ENCODE results near the gene TOB2.

Gene TOB2

DNA sequence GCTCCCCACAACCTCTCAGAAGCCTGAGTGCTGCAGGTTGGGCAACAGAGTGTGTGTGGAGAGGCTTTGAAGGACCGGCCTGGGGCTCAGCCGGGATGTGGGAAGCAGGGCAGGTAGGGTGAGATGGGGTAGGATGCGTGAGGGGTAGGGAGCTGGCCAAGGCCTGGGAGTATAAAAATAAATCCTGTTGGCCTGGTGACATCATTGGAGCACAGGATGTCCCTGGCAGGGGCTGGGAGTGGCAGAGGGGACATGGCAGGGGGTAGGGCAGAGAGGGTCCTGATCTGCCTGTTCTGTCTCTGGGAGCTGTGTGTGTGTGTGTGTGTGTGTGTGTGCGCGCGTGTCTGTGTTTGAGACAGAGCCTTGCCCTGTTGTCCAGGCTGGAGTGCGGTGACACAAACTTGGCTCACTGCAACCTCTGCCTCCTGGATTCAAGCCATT is 36.3 kb downstream of the TOB2 start:
- no peak for TF ChIP-seq YY1 (IDR thresholded peaks at IDR 0.05; ENCODE audit: low read depth)
- no peak for TF ChIP-seq TAF1 (IDR thresholded peaks at IDR 0.05; ENCODE audit: low read depth)
- no peak for TF ChIP-seq NFIC (IDR thresholded peaks at IDR 0.05)
- TF ChIP-seq TEAD4 (IDR thresholded peaks at IDR 0.05): no peak
- TF ChIP-seq CREB1 (IDR thresholded peaks at IDR 0.05; ENCODE audit: low read depth): no peak
- no peak for TF ChIP-seq ZBTB7A (IDR thresholded peaks at IDR 0.05; ENCODE audit: low read depth)
- TF ChIP-seq CEBPB (IDR thresholded peaks at IDR 0.05): no peak
- TF ChIP-seq REST (IDR thresholded peaks at IDR 0.05; ENCODE audit: low read depth): no peak
- TF ChIP-seq TCF12 (IDR thresholded peaks at IDR 0.05; ENCODE audit: low read depth): no peak
- TF ChIP-seq, protein P1, sequence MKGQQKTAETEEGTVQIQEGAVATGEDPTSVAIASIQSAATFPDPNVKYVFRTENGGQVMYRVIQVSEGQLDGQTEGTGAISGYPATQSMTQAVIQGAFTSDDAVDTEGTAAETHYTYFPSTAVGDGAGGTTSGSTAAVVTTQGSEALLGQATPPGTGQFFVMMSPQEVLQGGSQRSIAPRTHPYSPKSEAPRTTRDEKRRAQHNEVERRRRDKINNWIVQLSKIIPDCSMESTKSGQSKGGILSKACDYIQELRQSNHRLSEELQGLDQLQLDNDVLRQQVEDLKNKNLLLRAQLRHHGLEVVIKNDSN (IDR thresholded peaks at IDR 0.05): no peak
- no peak for TF ChIP-seq FOXM1 (IDR thresholded peaks at IDR 0.05; ENCODE audit: borderline replicate concordance, low read depth)
- TF ChIP-seq RAD21 (IDR thresholded peaks at IDR 0.05; ENCODE audit: low read depth): no peak
- TF ChIP-seq EP300 (IDR thresholded peaks at IDR 0.05; ENCODE audit: borderline replicate concordance): no peak
- TF ChIP-seq MAX (IDR thresholded peaks at IDR 0.05): no peak
- no peak for TF ChIP-seq EGR1 (IDR thresholded peaks at IDR 0.05)

DNA sequence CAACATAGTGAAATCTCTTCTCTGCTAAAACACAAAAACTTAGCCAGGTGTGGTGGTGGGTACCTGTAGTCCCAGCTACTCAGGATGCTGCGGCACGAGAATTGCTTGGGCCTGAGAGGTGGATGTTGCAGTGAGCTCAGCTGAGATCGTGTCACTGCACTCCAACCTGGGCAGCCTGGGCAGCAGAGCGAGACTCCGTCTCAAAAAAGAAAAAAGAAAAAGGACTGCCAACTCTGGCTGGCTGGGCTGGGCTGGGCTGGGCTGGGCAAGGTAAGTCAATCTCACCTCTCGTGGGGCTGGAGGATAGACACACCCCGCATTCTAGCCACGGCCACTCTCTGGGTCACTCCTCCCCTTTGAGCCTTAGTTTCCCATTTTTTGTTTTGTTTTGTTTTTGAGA is 37.9 kb downstream of the TOB2 start:
- TF ChIP-seq TEAD4 (IDR thresholded peaks at IDR 0.05) (no peak), ZBTB7A (IDR thresholded peaks at IDR 0.05; ENCODE audit: low read depth) (no peak), NFIC (IDR thresholded peaks at IDR 0.05) (no peak), TAF1 (IDR thresholded peaks at IDR 0.05; ENCODE audit: low read depth) (no peak), YY1 (IDR thresholded peaks at IDR 0.05; ENCODE audit: low read depth) (no peak), CREB1 (IDR thresholded peaks at IDR 0.05; ENCODE audit: low read depth) (no peak), EGR1 (IDR thresholded peaks at IDR 0.05) (no peak), RAD21 (IDR thresholded peaks at IDR 0.05; ENCODE audit: low read depth) (no peak), TCF12 (IDR thresholded peaks at IDR 0.05; ENCODE audit: low read depth) (no peak), MAX (IDR thresholded peaks at IDR 0.05) (no peak), REST (IDR thresholded peaks at IDR 0.05; ENCODE audit: low read depth) (no peak), CEBPB (IDR thresholded peaks at IDR 0.05) (no peak), FOXM1 (IDR thresholded peaks at IDR 0.05; ENCODE audit: borderline replicate concordance, low read depth) (no peak), EP300 (IDR thresholded peaks at IDR 0.05; ENCODE audit: borderline replicate concordance) (no peak)
- TF ChIP-seq, protein P1 (IDR thresholded peaks at IDR 0.05): no peak

DNA sequence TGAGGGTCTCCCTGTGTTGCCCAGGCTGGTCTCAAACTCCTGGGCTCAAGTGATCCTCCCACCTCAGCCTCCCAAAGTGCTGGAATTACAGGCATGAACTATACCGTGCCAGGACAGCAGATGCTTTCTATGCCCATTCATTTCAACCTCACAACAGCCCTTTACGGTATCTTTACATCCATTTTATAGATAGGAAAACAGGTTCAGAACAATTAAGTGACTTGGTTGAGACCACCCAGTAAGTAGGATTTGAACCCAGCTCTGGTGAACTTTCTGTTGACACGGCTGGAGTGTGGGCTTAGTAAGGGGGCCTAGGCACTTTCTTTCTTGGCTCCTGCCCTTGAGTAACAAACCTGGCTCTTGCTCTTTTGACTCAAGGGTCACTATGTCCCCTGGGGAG is 39.2 kb downstream of the TOB2 start:
- TF ChIP-seq EGR1 (IDR thresholded peaks at IDR 0.05): no peak

DNA sequence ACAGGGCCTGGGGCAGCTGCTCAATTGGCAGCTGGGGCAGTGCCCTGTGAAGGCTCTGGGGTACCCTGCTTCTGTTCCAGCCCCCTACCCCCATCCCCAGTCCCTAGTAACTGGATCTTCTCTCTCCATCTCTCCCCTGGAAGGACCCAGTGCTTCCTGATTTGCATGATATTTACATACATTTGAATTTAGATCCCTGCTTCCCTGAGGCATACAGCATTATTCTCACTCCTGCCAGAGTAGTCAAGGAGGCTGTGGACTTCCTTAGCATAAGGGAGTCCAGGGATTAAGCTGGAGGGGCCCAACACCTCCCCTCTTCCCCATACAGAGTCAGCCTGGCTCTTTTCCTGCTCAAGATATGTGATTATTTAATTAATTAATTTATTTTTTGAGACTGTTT is 40.2 kb downstream of the TOB2 start:
- TF ChIP-seq CEBPB (IDR thresholded peaks at IDR 0.05): no peak
- no peak for TF ChIP-seq EGR1 (IDR thresholded peaks at IDR 0.05)
- no peak for TF ChIP-seq FOXM1 (IDR thresholded peaks at IDR 0.05; ENCODE audit: borderline replicate concordance, low read depth)
- no peak for TF ChIP-seq TAF1 (IDR thresholded peaks at IDR 0.05; ENCODE audit: low read depth)
- TF ChIP-seq, protein P1 (IDR thresholded peaks at IDR 0.05): no peak
- no peak for TF ChIP-seq NFIC (IDR thresholded peaks at IDR 0.05)
- no peak for TF ChIP-seq MAX (IDR thresholded peaks at IDR 0.05)
- no peak for TF ChIP-seq TEAD4 (IDR thresholded peaks at IDR 0.05)
- TF ChIP-seq YY1 (IDR thresholded peaks at IDR 0.05; ENCODE audit: low read depth): no peak
- no peak for TF ChIP-seq CREB1 (IDR thresholded peaks at IDR 0.05; ENCODE audit: low read depth)

DNA sequence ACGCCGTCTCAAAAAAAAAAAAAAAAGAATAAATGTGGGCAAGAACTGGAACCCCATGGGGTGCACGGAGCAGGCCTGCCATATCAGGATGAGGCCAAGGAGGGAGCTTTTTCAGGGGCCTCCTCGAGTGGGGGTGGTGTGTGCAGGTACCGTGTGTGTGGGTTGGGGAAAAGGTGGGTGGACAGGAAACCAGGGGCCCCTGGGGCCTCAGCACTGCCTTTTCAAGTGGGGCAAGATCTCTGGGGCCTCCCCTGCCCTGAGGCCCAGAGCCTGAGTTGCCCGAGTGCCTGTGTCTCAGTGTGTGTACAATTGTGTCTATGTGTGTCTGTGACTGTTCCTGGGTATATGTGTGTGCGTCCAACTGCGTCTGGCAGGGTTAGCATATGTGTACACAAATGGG is 41.0 kb downstream of the TOB2 start:
- TF ChIP-seq RAD21 (IDR thresholded peaks at IDR 0.05; ENCODE audit: low read depth): no peak
- TF ChIP-seq TAF1 (IDR thresholded peaks at IDR 0.05; ENCODE audit: low read depth): no peak
- TF ChIP-seq REST (IDR thresholded peaks at IDR 0.05; ENCODE audit: low read depth): no peak
- TF ChIP-seq MAX (IDR thresholded peaks at IDR 0.05): no peak
- no peak for TF ChIP-seq TEAD4 (IDR thresholded peaks at IDR 0.05)
- TF ChIP-seq YY1 (IDR thresholded peaks at IDR 0.05; ENCODE audit: low read depth): no peak
- no peak for TF ChIP-seq ZBTB7A (IDR thresholded peaks at IDR 0.05; ENCODE audit: low read depth)
- no peak for TF ChIP-seq TCF12 (IDR thresholded peaks at IDR 0.05; ENCODE audit: low read depth)
- TF ChIP-seq CREB1 (IDR thresholded peaks at IDR 0.05; ENCODE audit: low read depth): no peak
- TF ChIP-seq CEBPB (IDR thresholded peaks at IDR 0.05): no peak
- no peak for TF ChIP-seq EGR1 (IDR thresholded peaks at IDR 0.05)
- no peak for TF ChIP-seq EP300 (IDR thresholded peaks at IDR 0.05; ENCODE audit: borderline replicate concordance)
- TF ChIP-seq FOXM1 (IDR thresholded peaks at IDR 0.05; ENCODE audit: borderline replicate concordance, low read depth): no peak
- no peak for TF ChIP-seq NFIC (IDR thresholded peaks at IDR 0.05)
- TF ChIP-seq, protein P1 (IDR thresholded peaks at IDR 0.05): no peak
